ENCODE data around the gene VTI1A.

The VTI1A gene

GRCh38 chr10:112671743-112672142 is 224.7 kb downstream of the VTI1A start:
- FAIRE-seq (peak; percentile 57), DNase-seq (ENCODE audit: low spot score) (no peak)

DNA sequence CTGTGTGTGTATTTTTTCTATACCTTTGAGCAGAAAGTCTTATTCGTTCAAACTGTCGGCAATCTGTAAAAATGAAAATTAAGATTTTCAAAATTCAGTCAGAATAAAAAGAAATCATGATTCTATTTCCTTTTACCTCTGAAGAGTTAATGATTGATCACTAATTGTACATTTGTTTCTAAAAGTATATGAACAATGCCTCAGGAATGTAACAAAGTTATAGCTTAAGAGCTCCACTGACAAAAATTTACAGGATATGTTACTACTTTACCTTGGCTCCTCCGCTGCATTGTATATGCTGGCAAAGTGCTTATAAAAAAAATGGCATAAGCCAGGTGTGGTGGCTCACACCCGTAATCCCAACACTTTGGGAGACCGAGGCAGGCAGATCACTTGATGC is 225.7 kb downstream of the VTI1A start:
- DNase-seq (ENCODE audit: low spot score) (peak; percentile 35), FAIRE-seq (peak; percentile 87)

DNA sequence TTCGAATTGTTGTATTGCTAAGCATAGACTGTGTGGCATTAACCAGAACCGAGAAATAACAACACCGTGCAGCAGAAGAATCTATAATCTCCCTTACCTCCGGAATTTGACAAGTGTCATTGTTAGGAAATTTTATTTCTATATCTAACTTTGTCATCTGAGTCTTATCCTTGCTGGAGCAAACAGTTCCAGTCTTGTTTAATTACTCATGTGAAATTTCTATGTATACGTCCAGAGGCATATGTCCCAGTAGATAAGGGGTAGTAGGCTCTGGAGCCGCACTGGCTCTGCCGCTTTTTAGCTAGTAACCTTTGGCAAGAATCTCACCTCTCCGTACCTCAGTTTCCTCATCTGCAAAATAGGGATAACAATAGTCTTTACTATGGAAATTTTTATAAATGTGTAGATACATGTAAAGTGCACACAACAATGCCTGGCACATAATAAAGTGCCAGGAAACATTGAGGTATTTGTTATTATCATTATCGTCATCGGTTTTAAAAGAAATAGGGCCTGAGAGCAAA is 228.6 kb downstream of the VTI1A start:
- DNase-seq (ENCODE audit: low spot score) (no peak), FAIRE-seq (no peak)

DNA sequence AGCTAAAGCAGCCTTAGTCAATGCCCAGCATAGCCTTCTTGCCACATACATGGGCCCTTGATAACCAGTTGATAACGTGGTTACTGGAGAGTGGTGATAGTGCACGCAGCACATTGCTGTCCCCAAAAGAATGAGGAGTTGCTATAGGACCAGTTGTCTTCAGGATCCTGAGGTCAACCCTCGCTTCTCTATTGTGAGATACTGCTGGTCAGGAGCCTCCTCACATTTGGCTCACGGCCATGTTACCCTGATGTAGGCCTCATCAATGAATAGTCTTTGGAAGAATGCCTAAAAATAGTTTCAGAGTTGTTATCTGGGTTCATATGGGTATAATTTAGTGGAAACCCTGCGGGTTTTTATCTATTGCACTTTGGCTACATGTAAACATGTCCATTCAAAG is 230.7 kb downstream of the VTI1A start:
- FAIRE-seq (no peak), DNase-seq (ENCODE audit: low spot score) (no peak)

GRCh38 chr10:112678581-112678980 is 231.6 kb downstream of the VTI1A start:
- FAIRE-seq (no peak), DNase-seq (ENCODE audit: low spot score) (no peak)

- DNase-seq (ENCODE audit: low spot score) (no peak), FAIRE-seq (no peak)
Measured at GRCh38 chr10:112678987-112679386, 232.0 kb downstream of the VTI1A start.

DNA sequence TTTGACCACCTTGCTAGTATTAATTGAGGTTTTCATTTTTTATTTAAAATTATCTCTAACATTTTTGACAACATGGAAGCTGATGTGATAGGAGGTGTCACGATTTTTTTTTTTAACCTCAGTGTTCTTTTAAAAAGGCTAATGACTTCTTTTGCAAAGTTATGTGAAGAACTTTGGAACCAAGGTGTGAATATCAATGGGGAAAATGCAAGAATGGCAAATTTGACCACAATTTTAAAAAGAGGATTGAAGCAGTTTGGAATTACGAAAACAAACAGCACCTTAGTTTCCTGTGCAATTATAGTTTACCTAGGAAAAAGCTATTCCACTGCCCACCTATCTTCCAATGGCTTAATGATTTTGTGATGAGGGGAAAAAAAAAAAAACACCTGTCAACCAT is 232.4 kb downstream of the VTI1A start:
- no peak for FAIRE-seq
- DNase-seq (ENCODE audit: low spot score), result no peak

DNA sequence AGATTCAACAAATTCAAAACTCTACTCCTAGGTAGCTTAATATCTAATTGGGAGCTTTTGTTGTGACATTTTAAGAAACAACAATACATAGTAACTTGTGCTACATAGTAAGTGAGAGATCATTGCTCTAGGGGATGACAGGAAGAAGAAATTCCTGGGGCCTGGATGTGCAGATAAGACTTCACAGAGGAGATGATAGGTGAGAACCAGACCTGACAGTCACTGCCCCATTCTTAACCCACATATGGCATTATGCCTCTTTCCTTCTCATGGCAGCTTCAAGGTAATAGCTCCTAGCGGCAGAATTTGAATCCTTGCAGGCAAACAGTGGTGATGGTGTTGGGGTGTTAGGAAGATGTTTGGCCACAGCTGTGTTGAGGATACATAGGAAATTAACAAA is 233.6 kb downstream of the VTI1A start:
- FAIRE-seq (no peak), DNase-seq (ENCODE audit: low spot score) (no peak)

- no peak for FAIRE-seq
- no peak for DNase-seq (ENCODE audit: low spot score)
Measured at GRCh38 chr10:112687647-112688046, 240.6 kb downstream of the VTI1A start.

DNA sequence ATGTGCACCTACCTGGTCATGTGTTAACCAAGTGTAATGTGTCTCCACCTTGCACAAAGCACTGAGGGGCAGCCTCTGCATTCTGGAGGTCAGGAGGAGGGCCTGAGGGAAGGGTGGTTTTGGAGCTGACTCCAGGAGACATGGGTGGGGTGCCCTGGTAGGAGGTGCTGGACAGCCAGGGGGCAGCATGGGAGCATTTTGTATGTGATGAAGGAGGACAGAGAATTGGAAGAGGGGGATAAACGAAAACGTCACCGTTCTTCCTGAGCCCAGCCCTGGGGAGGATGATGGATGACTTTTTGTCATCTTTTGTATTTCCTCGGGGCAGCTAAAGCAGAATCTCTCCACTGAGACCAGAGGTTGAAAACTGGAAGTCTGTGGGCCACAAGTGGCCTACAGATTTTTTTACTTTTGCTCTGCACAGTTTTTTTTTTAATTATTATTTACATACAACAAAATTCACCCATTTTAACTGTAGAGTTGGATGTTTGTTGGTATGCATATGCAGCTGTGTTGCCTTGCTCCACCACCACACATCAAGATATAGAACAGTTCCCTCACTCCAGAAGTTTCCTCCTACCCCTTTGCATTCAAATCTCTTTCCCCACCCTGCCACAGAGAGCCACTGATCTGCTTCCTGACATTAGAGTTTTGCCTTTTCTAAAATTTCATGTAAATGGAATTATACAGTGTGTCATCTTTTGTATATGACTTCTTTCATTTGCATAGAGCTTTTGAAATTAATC is 242.5 kb downstream of the VTI1A start:
- no peak for DNase-seq (ENCODE audit: low spot score)
- no peak for FAIRE-seq

DNA sequence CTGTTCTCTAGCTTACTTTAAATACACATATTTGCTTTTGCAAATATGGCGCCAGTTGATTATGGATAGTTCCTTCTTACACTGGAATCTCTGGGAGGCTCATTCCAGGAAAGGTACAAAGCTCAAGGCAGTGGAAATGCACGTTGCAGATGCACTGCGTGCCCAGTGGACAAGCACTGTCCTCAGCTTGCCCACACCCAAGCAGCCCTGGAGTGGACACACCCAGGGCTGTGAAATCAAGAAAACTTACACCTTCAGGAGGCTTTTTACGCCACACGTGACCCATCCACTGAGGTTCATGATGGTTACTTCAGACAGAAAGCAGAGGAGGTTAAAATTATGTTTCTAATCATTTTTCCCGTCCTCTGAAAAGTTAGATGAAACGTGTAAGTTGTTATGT is 248.5 kb downstream of the VTI1A start:
- FAIRE-seq, result no peak
- no peak for DNase-seq (ENCODE audit: low spot score)

GRCh38 chr10:112696592-112696991 is 249.6 kb downstream of the VTI1A start:
- DNase-seq (ENCODE audit: low spot score), result no peak
- FAIRE-seq, result no peak

DNA sequence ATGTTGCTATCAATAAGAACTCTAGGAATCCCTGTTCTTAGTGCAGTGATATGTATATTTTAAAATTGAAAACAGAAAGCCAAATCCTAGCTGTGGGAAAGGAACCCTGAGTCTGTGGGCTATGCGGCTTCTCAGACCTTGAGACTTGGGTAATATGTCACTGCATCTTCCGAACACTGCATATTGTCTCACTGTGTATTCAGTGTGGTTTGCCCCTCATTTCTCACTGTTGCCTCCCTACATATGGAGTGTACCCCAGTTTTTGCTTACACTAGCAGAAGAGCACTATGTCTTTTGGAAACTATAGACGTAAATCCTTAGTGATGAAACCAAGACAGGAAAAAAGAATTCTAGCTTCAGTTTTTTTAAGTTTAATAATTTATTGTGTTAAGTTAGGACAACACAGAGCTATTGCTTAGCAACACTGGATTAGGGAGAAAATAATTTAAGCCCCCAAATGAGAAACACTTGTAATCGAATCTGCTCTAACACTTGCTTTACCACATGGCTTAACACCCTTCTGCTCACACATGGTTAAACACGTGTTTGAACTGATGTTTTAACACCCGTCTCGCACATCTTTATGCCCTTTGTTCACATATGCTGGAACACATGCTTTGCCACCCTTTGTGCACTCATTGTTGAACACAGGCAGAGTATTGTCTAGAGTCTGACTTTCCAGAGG is 251.3 kb downstream of the VTI1A start:
- no peak for FAIRE-seq

DNA sequence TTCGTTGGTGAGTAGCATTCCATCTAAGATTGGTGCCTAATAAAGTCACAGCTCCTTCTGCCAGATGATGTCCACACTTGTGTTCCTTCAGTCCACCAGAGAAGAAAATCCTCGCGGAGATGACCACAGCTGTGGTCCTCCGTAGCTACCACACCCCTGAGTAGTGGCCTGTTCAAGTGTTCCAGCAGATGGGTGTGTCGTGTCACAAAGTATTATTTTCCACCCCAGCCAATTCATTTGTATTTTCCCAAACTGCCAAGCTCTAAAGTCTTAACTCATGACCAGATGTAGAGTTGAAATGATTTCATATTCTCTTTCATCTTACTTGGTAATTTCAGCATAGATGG is 251.8 kb downstream of the VTI1A start:
- FAIRE-seq (no peak), DNase-seq (ENCODE audit: low spot score) (no peak)

More for the DNA sequence above, 251.3 kb downstream of the VTI1A start:
- no peak for DNase-seq (ENCODE audit: low spot score)

GRCh38 chr10:112700215-112700671 is 253.2 kb downstream of the VTI1A start:
- DNase-seq (ENCODE audit: low spot score), result no peak
- no peak for FAIRE-seq

DNA sequence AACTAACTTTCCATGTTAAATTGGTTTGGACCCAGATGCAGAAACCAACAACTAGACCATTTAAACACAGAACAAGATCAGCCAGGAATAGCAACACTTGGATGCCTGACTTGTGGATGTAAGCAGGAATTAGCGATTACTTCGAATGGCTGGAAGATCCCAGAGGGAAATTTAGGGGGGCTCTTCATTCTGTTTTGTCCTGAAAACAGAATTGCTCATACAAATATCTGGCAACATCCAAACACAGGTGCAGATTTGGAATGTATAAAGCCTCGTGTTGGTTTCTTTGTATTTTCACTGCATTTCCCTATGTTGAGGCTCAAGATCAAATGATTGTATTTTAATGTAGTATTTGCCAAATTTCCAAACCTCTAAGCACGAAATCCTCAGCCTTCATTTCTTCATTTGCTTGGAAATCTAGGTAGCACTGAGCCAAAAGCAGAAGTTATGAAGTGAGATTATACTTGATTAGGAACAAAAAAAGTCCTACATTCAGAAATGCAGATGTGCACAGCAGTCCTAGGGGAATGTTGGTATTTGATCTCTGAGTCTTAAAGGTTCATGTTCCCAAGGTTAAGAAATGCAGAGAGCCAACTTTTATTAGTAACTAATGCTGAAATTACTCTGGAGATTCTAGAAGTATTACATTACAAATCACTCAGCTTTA is 254.3 kb downstream of the VTI1A start:
- FAIRE-seq (no peak), DNase-seq (ENCODE audit: low spot score) (no peak)

DNA sequence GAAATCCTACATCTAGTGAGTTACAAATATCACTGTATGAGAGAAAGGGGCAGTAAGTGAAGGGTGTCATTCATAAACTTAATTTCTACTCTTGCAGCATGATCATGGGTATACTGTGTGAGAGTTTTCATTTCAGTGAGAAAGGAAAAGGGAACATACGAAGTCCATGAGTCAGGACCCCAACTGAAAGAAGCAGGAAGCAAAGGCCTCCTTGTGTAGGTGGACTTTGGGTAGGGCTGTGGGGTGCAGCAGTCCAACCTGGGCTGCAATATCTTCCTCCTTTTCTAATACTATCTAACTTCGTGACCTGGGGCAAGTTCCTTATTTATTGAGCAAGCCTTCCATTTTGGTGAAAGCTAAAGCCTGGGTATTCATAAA is 254.9 kb downstream of the VTI1A start:
- FAIRE-seq (no peak), DNase-seq (ENCODE audit: low spot score) (no peak)

GRCh38 chr10:112706577-112706976 is 259.6 kb downstream of the VTI1A start:
- DNase-seq (ENCODE audit: low spot score) (no peak), FAIRE-seq (no peak)

- FAIRE-seq (no peak), DNase-seq (ENCODE audit: low spot score) (no peak)
Measured at GRCh38 chr10:112708461-112708860, 261.4 kb downstream of the VTI1A start.

GRCh38 chr10:112710528-112710927 is 263.5 kb downstream of the VTI1A start:
- DNase-seq (ENCODE audit: low spot score) (no peak), FAIRE-seq (no peak)

DNA sequence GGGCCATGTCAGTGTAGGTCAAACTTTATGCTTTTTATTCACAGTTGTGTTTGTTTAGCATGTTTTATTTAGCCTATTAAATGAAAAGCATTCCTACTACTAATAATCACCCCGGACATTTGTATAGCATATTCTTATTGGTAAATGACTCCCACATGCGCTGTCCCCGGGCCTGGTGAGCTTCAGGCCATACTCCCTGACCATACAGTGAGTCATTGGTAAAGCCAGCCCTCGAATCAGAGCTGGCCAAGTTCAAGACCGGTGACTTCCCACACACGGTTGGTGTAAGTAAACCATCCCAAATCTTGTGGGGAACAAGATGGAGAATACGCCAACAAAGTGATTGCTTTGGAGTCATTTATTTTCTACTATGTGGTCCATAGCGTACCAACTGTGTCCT is 264.4 kb downstream of the VTI1A start:
- no peak for DNase-seq (ENCODE audit: low spot score)
- FAIRE-seq, result no peak

- FAIRE-seq (no peak), DNase-seq (ENCODE audit: low spot score) (no peak)
Measured at GRCh38 chr10:112712536-112712935, 265.5 kb downstream of the VTI1A start.
